Gastrocnemius medialis (tissue), 4 donors: ENCODE measurements around the gene GANC. TPM values are rescaled to one million over a fixed set of nuclear protein-coding genes. Genes with fewer than 3 reads are reported as not detected.

Experiments
- ATAC-seq, 2 donors: fragments of 150-250 bp; one replicate each; pipeline ENCODE4 v1.9.1; 2016
- DNase-seq, 2 donors: peaks; one replicate each; pipeline ENCODE4 v3.0.0-alpha.2; 2019
- H3K27ac ChIP-seq, 4 donors: fragments of 200-600 bp; sonication (generic); 1 replicate in 1 of 4; 2 replicates in 3 of 4; pipeline ENCODE4 v1.5.1; 2016 to 2018; ENCODE audit warnings: mild to moderate bottlenecking in 2 of 4, moderate library complexity in 1 of 4
- H3K27me3 ChIP-seq, 3 donors: fragments of 200-600 bp; sonication (generic) in 2 of 3; 1 replicate in 1 of 3; 2 replicates in 2 of 3; pipeline versions ENCODE4 v1.5.1 to v1.6.0; 2016 to 2019; ENCODE audit warnings: mild to moderate bottlenecking in 1 of 3, moderate library complexity in 1 of 3
- H3K36me3 ChIP-seq, 2 donors: fragments of 200-600 bp; sonication (generic) in 1 of 2; one replicate each; pipeline ENCODE4 v1.5.1; 2017 to 2018
- H3K4me1 ChIP-seq, 2 donors: fragments of 200-600 bp; sonication (generic) in 1 of 2; one replicate each; pipeline ENCODE4 v1.5.1; 2016 to 2017; ENCODE audit warnings: mild to moderate bottlenecking in 2 of 2
- H3K4me3 ChIP-seq, 4 donors: fragments of 200-600 bp; sonication (generic) in 3 of 4; 1 replicate in 1 of 4; 2 replicates in 3 of 4; pipeline ENCODE4 v1.5.1; 2016 to 2019; ENCODE audit warnings: mild to moderate bottlenecking in 2 of 4
- H3K9me3 ChIP-seq, 3 donors: fragments of 200-600 bp; sonication (generic) in 2 of 3; 1 replicate in 1 of 3; 2 replicates in 2 of 3; pipeline ENCODE4 v1.5.1; 2016 to 2019
- CTCF ChIP-seq, 5 experiments: fragments of 450-650 bp in 3 of 5; fragments of 200-600 bp in 2 of 5; sonication (generic) in 2 of 5; IDR thresholded peaks in 4 of 5; conservative IDR thresholded peaks in 1 of 5; 1 replicate in 4 of 5; 2 replicates in 1 of 5; pipeline ENCODE4 v1.5.1; 2016 to 2019; ENCODE audit warnings: antibody characterized with exemption in 5 of 5, mild to moderate bottlenecking in 3 of 5, moderate library complexity in 3 of 5
- POLR2A ChIP-seq, 2 donors: fragments of 450-650 bp; IDR thresholded peaks; one replicate each; pipeline ENCODE4 v1.6.1; 2017; ENCODE audit warnings: antibody characterized with exemption in 2 of 2, mild to moderate bottlenecking in 2 of 2, moderate library complexity in 2 of 2
- in situ Hi-C, 4 donors: fragments of 200-750 bp; cut with MboI; loops; one replicate each; pipeline versions ENCODE4 v1.15.0 to v1.8.0; 2017; ENCODE audit warnings: low sequenced_read_pairs in 4 of 4
- intact Hi-C: fragments of 100-400 bp; cut with DNase I; formaldehyde crosslinking; loops from one replicate; pipeline ENCODE4 v1.15.1; 2023; ENCODE audit warnings: low total_unique reads
- total RNA-seq, 4 donors: library from RNA; depleted of rRNA; stranded (reverse); fragments of >200 nt; gene quantifications; one replicate each; pipeline versions ENCODE4 v1.1.0 to v1.2.3, GENCODE V29; 2016

Gene GANC
- total RNA-seq, 4 donors from 2014 or later = 5.9 to 26.3 (median 11.9) TPM

GRCh38 chr15:42394106-42394505 is 121.1 kb downstream of the GANC start:
- no peaks in the 10 kb centered on the region for H3K4me1 ChIP-seq
- H3K27me3 ChIP-seq = no peaks in the 10 kb centered on the region
- H3K36me3 ChIP-seq = peaks cover 0 to 50% of the 10 kb centered on the region in 2 donors
- in situ Hi-C loops (no loop called here), intact Hi-C loops (no loop called here)
- no peak overlapping the region for H3K4me3 ChIP-seq
- peak overlapping the region; percentile 28 to 75 (median 55) for H3K27ac ChIP-seq
- DNase-seq (no peak), ATAC-seq (no peak)
- no peaks in the 10 kb centered on the region for H3K9me3 ChIP-seq
- no peak for TF ChIP-seq POLR2A (IDR thresholded peaks at IDR 0.05)
- no peak for TF ChIP-seq CTCF (IDR thresholded peaks at IDR 0.05 in 4 of 5, conservative IDR thresholded peaks at IDR 0.05 in 1 of 5)

GRCh38 chr15:42395838-42396237 is 122.8 kb downstream of the GANC start:
- TF ChIP-seq POLR2A (IDR thresholded peaks at IDR 0.05) = no peak
- TF ChIP-seq CTCF (IDR thresholded peaks at IDR 0.05 in 4 of 5, conservative IDR thresholded peaks at IDR 0.05 in 1 of 5) = no peak
- in situ Hi-C loops = no loop called here
- intact Hi-C loops = no loop called here
- Histone ChIP-seq H3K4me3 (no peak overlapping the region), H3K27ac (peak overlapping the region; percentile 14 to 75 (median 49)), H3K27me3 (no peaks in the 10 kb centered on the region), H3K4me1 (no peaks in the 10 kb centered on the region), H3K36me3 (peaks cover 0 to 56% of the 10 kb centered on the region in 2 donors), H3K9me3 (no peaks in the 10 kb centered on the region)
- ATAC-seq (no peak), DNase-seq (no peak)

GRCh38 chr15:42401544-42402454 is 128.8 kb downstream of the GANC start:
- no peak for TF ChIP-seq CTCF (IDR thresholded peaks at IDR 0.05 in 4 of 5, conservative IDR thresholded peaks at IDR 0.05 in 1 of 5)
- no peak for TF ChIP-seq POLR2A (IDR thresholded peaks at IDR 0.05)

GRCh38 chr15:42402455-42403205 is 129.6 kb downstream of the GANC start:
- H3K27ac ChIP-seq = peak overlapping the region; percentile 75 to 84 (median 80)
- in situ Hi-C loops = no loop called here
- peaks cover 0 to 81% of the 10 kb centered on the region in 2 donors for H3K36me3 ChIP-seq
- intact Hi-C loops = no loop called here
- H3K4me1 ChIP-seq = peaks cover 9% of the 10 kb centered on the region in 2 donors
- H3K4me3 ChIP-seq = no peak overlapping the region
- ATAC-seq (no peak), DNase-seq (no peak)
- H3K9me3 ChIP-seq = no peaks in the 10 kb centered on the region
- TF ChIP-seq CTCF (IDR thresholded peaks at IDR 0.05 in 4 of 5, conservative IDR thresholded peaks at IDR 0.05 in 1 of 5) (no peak), POLR2A (IDR thresholded peaks at IDR 0.05) (no peak)
- no peaks in the 10 kb centered on the region for H3K27me3 ChIP-seq

More at GRCh38 chr15:42401544-42402454, 128.8 kb downstream of the GANC start:
- no peaks in the 10 kb centered on the region for H3K9me3 ChIP-seq
- H3K4me1 ChIP-seq = peaks cover 9% of the 10 kb centered on the region in 2 donors
- no peak overlapping the region for H3K4me3 ChIP-seq
- H3K36me3 ChIP-seq = peaks cover 0 to 78% of the 10 kb centered on the region in 2 donors
- H3K27ac ChIP-seq = peak overlapping the region; percentile 33 to 84 (median 76)
- ATAC-seq (no peak), DNase-seq (no peak)
- intact Hi-C loops (no loop called here), in situ Hi-C loops (no loop called here)
- H3K27me3 ChIP-seq = no peaks in the 10 kb centered on the region
